ENCODE results near the gene MAML2.

The MAML2 gene

DNA sequence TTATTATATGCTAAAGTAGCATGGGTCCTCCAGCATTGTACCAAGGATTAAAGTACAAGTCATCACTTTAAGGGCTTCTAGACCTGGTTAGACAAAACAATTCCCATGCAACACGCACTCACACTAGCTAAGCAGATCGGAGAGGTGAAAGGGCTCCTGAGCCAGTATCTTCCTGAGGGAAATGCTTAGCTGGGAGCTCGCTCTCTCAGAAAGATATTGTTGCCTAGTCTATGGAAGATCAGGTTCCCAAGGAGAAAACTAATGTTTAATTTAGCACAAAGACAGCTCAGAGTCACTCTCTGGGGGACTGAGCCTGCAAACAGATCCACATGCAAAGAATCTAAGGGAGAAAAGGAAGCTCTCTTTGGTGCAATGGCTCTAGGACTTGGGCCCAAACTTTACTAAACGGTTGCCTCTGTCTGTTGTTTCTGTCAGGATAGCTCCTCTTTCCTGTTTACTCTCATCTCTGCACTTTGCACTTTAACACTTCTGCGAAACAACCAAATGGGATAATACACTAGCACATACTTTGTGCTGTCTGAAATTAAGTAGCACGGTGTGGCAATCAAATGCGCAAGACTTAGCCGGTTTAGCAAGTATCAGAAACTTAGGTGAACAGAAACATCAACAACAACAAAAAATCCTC is 10.7 kb downstream of the MAML2 start:
- no peak overlapping the region for H3K4me3 ChIP-seq (ENCODE audit: low read length)
- DNase-seq (ENCODE audit: low read depth): peak; percentile 53
- TF ChIP-seq, protein P1, sequence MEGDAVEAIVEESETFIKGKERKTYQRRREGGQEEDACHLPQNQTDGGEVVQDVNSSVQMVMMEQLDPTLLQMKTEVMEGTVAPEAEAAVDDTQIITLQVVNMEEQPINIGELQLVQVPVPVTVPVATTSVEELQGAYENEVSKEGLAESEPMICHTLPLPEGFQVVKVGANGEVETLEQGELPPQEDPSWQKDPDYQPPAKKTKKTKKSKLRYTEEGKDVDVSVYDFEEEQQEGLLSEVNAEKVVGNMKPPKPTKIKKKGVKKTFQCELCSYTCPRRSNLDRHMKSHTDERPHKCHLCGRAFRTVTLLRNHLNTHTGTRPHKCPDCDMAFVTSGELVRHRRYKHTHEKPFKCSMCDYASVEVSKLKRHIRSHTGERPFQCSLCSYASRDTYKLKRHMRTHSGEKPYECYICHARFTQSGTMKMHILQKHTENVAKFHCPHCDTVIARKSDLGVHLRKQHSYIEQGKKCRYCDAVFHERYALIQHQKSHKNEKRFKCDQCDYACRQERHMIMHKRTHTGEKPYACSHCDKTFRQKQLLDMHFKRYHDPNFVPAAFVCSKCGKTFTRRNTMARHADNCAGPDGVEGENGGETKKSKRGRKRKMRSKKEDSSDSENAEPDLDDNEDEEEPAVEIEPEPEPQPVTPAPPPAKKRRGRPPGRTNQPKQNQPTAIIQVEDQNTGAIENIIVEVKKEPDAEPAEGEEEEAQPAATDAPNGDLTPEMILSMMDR (IDR thresholded peaks at IDR 0.05; ENCODE audit: insufficient read depth, low read depth, low read length, missing control alignments): no peak

DNA sequence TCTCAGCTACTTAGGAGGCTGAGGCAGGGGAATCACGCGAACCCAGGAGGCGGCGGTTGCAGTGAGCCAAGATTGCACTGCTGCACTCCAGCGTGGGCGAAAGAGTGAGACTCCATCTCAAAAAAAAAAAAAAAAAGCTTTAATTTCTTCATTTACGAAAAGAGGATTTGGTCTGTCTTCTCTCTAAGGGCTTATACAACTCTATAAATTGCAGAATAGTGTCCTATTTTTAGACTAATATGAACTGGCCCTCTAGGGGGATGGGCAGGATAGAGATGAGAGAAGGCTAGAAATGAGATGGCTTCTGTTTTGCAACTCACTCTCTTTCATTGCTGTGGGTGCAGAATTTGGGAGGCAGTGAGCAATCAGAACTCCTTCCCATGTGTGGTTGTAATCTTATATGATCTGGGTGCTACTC is 11.3 kb downstream of the MAML2 start:
- H3K4me3 ChIP-seq (ENCODE audit: low read length): no peak overlapping the region
- DNase-seq (ENCODE audit: low read depth): no peak
- TF ChIP-seq, protein P1 (IDR thresholded peaks at IDR 0.05; ENCODE audit: insufficient read depth, low read depth, low read length, missing control alignments): no peak

DNA sequence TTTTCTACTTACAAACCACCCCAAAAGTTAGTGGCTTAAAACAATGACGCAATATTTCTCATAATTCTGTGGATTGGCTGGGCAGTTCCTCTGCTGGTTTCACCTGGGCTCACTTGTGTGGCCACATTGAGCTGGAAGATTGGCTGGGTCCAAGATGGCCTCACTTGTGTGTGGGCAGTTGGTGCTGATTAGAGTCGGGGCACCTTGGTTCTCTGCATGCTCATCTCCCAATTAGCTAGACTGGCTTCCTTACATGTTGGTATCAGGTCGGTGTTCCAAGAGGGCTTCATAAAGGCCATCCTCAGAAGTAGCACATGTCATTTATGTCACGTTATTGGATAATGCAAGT is 12.5 kb downstream of the MAML2 start:
- TF ChIP-seq, protein P1 (IDR thresholded peaks at IDR 0.05; ENCODE audit: insufficient read depth, low read depth, low read length, missing control alignments): no peak
- DNase-seq (ENCODE audit: low read depth): no peak
- no peak overlapping the region for H3K4me3 ChIP-seq (ENCODE audit: low read length)

DNA sequence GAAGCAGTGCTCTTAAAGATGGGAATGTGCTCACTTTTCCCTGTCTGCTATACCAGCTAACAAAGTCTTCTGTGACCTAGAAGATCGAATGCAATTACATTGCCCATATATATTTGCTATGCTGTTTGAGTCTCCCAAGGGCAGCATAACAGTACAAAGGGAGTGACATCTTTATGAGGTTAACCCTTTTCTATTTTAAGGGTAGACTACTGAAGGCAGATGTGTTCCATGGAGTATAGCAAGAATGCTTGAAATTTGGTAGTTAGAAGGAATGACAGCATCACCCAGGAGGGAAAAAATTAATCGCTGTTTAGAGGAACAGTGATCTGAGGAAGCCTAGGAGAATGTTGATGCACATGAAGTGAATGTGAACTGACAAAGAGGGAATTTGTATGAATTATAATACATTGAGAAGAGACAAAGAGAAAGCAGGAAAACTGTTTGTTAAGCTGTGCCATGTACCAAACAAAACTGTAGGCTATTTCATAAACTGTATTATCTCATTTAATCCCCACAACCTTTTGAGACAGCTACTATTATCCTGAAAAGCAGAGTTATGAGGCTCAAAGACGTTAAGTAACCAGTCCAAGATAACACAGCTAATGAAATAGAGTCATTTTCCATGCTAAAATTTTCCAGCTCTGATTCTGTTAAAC is 13.0 kb downstream of the MAML2 start:
- TF ChIP-seq, protein P1 (IDR thresholded peaks at IDR 0.05; ENCODE audit: insufficient read depth, low read depth, low read length, missing control alignments): no peak
- DNase-seq (ENCODE audit: low read depth): no peak
- no peak overlapping the region for H3K4me3 ChIP-seq (ENCODE audit: low read length)

DNA sequence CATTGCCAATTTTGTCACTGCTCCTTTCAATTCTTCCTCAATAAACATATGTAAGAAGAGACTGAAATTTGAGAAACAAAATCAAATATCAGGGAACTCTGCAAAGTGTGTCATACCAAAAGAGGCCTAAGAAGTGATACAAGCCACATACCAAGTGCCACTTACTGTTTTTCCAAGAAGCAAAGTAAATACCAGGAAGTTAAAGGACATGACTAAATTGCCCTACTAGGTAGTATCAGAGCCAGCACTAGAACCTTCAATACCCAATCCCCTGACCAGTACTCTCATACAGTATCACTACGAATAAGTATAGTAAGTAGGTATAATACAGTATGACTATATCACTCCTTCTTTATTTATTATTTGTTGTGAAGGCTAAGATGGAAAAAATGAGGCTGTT is 13.6 kb downstream of the MAML2 start:
- H3K4me3 ChIP-seq (ENCODE audit: low read length): no peak overlapping the region
- TF ChIP-seq, protein P1 (IDR thresholded peaks at IDR 0.05; ENCODE audit: insufficient read depth, low read depth, low read length, missing control alignments): no peak
- no peak for DNase-seq (ENCODE audit: low read depth)

DNA sequence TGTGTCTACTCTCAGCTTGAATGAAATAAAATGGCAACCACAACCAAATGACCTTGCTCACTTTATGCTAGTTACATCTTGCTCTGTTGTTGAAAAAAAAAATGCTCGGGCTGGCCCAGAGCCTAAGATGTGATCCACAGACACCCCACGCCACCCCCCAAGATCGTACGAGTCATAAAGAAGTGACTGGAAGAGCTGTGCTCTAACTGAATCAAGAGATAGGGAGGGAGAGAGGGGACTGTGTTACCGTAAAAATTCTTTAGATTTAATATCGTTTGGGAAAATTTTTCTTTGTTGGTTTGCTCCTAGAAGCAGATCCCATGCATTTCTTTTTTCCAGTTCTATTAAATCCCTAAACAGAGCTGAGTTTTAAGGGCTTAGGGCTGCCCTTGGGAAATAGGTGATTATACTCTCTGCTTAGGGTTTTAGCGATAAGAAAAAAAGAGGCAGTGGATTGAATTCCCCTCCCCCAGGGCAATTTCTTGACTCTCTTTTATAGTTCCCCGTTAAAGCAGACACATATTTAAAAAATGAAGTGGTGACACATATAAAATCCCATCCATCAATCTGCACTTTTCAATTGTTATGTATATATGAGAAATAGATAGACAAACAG is 14.5 kb downstream of the MAML2 start:
- no peak overlapping the region for H3K4me3 ChIP-seq (ENCODE audit: low read length)
- TF ChIP-seq, protein P1 (IDR thresholded peaks at IDR 0.05; ENCODE audit: insufficient read depth, low read depth, low read length, missing control alignments): no peak
- DNase-seq (ENCODE audit: low read depth): peak; percentile 76
